Hepatocyte (in vitro differentiated cells): Measurements from ENCODE around the gene NIPAL4. TPM values are rescaled to one million over a fixed set of nuclear protein-coding genes. Genes with fewer than 3 reads are reported as not detected.

Source experiments
- DNase-seq: peaks from one replicate; pipeline ENCODE4 v3.0.0-alpha.2; 2016; ENCODE audit warnings: low spot score
- H2AFZ ChIP-seq: fragments of 200-600 bp; sonication (generic); 2 replicates; pipeline ENCODE4 v1.6.0; 2016; ENCODE audit warnings: antibody characterized with exemption, mild to moderate bottlenecking
- H3K27ac ChIP-seq: fragments of 200-600 bp; sonication (generic); 2 replicates; pipeline ENCODE4 v1.5.1; 2016; ENCODE audit warnings: mild to moderate bottlenecking
- H3K27me3 ChIP-seq: fragments of 200-600 bp; sonication (generic); 2 replicates; pipeline ENCODE4 v1.6.1; 2016
- H3K36me3 ChIP-seq: fragments of 200-600 bp; sonication (generic); replicated peaks from 2 replicates; pipeline ENCODE4 v1.5.1; 2016; ENCODE audit warnings: low read depth; ENCODE audit not compliant: insufficient read depth
- H3K4me1 ChIP-seq: fragments of 200-600 bp; sonication (generic); 2 replicates; pipeline ENCODE4 v1.5.1; 2016; ENCODE audit warnings: mild to moderate bottlenecking, moderate library complexity; ENCODE audit not compliant: insufficient read depth
- H3K4me2 ChIP-seq: fragments of 200-600 bp; sonication (generic); 2 replicates; pipeline ENCODE4 v1.6.0; 2016
- H3K4me3 ChIP-seq: fragments of 200-600 bp; sonication (generic); 2 replicates; pipeline ENCODE4 v1.5.1; 2016; ENCODE audit warnings: mild to moderate bottlenecking
- H3K79me2 ChIP-seq: fragments of 200-600 bp; sonication (generic); 2 replicates; pipeline ENCODE4 v1.6.0; 2017; ENCODE audit warnings: mild to moderate bottlenecking
- H3K9me2 ChIP-seq: fragments of 200-600 bp; sonication (generic); replicated peaks from 2 replicates; pipeline ENCODE4 v1.6.0; 2017; ENCODE audit warnings: mild to moderate bottlenecking; ENCODE audit not compliant: insufficient read depth
- H3K9me3 ChIP-seq: fragments of 200-600 bp; sonication (generic); 2 replicates; pipeline ENCODE4 v1.5.1; 2016; ENCODE audit warnings: low read depth, mild to moderate bottlenecking
- H4K20me1 ChIP-seq: fragments of 200-600 bp; sonication (generic); 2 replicates; pipeline ENCODE4 v1.6.0; 2016; ENCODE audit warnings: mild to moderate bottlenecking; ENCODE audit not compliant: insufficient read depth, poor library complexity, severe bottlenecking
- EZH2 ChIP-seq: fragments of 200-600 bp; sonication (generic); IDR thresholded peaks from 2 replicates; pipeline ENCODE4 v1.6.1; 2016; ENCODE audit warnings: antibody characterized with exemption, mild to moderate bottlenecking, borderline replicate concordance
- EZH2phosphoT487 ChIP-seq: fragments of 200-600 bp; sonication (generic); IDR thresholded peaks from one replicate; pipeline ENCODE4 v1.6.1; 2018; ENCODE audit warnings: antibody characterized with exemption, mild to moderate bottlenecking, low read depth, moderate library complexity; ENCODE audit not compliant: unreplicated experiment, severe bottlenecking
- WGBS: methylation state at CpG from one replicate; pipeline ENCODE4 v1.1.6; 2016; ENCODE audit warnings: low lambda C conversion rate; ENCODE audit errors: missing lambda C conversion rate; 5-methylcytosine and 5-hydroxymethylcytosine counted together
- polyA plus RNA-seq: library from polyadenylated mRNA; unstranded; fragments of >200 nt; fragmentation: Nextera tagmentation; extraction: Ambion mirVana; gene quantifications from 2 replicates; pipeline ENCODE4 v1.2.1, GENCODE V29; 2016
- total RNA-seq: library from RNA; depleted of rRNA; stranded (reverse); fragments of >200 nt; gene quantifications from 2 replicates; pipeline ENCODE4 v1.2.3, GENCODE V29; 2014
- TF ChIP-seq, protein P1 (sequence below): fragments of 200-600 bp; sonication (generic); IDR thresholded peaks from 2 replicates; pipeline ENCODE4 v1.5.1; 2016; ENCODE audit warnings: antibody characterized with exemption, mild to moderate bottlenecking; ENCODE audit not compliant: poor library complexity

NIPAL4 gene
- total and polyA plus RNA-seq, 2 experiments from 2014 or later = 0.17 to 0.37 TPM

DNA sequence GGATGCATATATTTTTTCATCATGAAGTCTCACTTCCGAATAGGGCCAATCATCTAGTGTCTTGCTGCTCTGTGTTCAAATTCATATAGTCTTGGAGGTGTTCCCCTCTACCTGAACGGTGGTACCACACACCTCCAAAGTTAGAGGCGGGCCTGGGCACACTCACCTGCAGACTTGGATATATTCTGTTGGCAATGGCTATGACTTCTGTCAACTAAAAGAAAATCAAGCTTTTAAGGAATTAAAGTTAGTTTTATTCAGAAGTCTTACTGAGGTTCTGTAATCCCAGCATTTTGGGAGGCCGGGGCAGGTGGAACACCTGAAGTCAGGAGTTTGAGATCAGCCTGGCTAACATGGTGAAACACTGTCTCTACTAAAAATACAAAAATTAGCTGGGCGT, 2.6 kb upstream of the NIPAL4 start:
- Histone ChIP-seq H3K27me3 (peaks cover 39% of the 10 kb centered on the region), H3K36me3 (no peaks in the 10 kb centered on the region), H3K4me1 (peaks cover 7% of the 10 kb centered on the region), H3K9me3 (no peaks in the 10 kb centered on the region), H4K20me1 (no peaks in the 10 kb centered on the region), H2AFZ (no peak overlapping the region), H3K4me3 (no peak overlapping the region), H3K27ac (no peak overlapping the region), H3K4me2 (no peak overlapping the region), H3K9me2 (no peaks in the 10 kb centered on the region), H3K79me2 (no peaks in the 10 kb centered on the region)
- TF ChIP-seq EZH2 = no peak
- TF ChIP-seq, protein P1, sequence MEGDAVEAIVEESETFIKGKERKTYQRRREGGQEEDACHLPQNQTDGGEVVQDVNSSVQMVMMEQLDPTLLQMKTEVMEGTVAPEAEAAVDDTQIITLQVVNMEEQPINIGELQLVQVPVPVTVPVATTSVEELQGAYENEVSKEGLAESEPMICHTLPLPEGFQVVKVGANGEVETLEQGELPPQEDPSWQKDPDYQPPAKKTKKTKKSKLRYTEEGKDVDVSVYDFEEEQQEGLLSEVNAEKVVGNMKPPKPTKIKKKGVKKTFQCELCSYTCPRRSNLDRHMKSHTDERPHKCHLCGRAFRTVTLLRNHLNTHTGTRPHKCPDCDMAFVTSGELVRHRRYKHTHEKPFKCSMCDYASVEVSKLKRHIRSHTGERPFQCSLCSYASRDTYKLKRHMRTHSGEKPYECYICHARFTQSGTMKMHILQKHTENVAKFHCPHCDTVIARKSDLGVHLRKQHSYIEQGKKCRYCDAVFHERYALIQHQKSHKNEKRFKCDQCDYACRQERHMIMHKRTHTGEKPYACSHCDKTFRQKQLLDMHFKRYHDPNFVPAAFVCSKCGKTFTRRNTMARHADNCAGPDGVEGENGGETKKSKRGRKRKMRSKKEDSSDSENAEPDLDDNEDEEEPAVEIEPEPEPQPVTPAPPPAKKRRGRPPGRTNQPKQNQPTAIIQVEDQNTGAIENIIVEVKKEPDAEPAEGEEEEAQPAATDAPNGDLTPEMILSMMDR = no peak
- TF ChIP-seq EZH2phosphoT487 = no peak
- 97% methylated on average over 5 of the region's 5 CpGs for WGBS
- no peak for DNase-seq

DNA sequence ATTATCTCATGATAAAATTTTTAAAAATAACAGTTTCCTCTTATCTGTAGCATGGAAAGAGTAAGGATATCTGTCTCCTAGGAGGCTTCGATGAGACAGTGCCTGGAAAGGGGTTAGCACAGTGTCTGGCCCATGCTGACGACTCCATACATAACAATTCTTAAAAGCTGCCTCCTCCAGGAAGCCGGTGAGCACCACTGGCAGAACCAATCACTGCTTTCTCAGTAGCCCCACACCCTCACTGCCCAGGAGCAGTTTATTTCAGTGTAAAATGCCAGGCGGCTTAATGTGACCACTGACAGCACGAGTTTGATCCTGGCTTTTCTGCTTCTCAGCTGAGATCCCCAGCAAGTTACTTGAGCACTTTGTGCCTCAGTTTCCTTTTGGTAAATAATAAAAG, 1.2 kb upstream of the NIPAL4 start:
- H4K20me1 ChIP-seq = no peaks in the 10 kb centered on the region
- no peak overlapping the region for H3K4me2 ChIP-seq
- H3K79me2 ChIP-seq = no peaks in the 10 kb centered on the region
- H3K27ac ChIP-seq = no peak overlapping the region
- no peak overlapping the region for H2AFZ ChIP-seq
- peaks cover 39% of the 10 kb centered on the region for H3K27me3 ChIP-seq
- DNase-seq = no peak
- WGBS = 74% methylated on average over 5 of the region's 5 CpGs
- H3K9me2 ChIP-seq = no peaks in the 10 kb centered on the region
- H3K9me3 ChIP-seq = no peaks in the 10 kb centered on the region
- H3K4me3 ChIP-seq = no peak overlapping the region
- TF ChIP-seq EZH2phosphoT487 (no peak), EZH2 (no peak)
- TF ChIP-seq, protein P1 = no peak
- H3K4me1 ChIP-seq = peaks cover 7% of the 10 kb centered on the region
- H3K36me3 ChIP-seq = no peaks in the 10 kb centered on the region

DNA sequence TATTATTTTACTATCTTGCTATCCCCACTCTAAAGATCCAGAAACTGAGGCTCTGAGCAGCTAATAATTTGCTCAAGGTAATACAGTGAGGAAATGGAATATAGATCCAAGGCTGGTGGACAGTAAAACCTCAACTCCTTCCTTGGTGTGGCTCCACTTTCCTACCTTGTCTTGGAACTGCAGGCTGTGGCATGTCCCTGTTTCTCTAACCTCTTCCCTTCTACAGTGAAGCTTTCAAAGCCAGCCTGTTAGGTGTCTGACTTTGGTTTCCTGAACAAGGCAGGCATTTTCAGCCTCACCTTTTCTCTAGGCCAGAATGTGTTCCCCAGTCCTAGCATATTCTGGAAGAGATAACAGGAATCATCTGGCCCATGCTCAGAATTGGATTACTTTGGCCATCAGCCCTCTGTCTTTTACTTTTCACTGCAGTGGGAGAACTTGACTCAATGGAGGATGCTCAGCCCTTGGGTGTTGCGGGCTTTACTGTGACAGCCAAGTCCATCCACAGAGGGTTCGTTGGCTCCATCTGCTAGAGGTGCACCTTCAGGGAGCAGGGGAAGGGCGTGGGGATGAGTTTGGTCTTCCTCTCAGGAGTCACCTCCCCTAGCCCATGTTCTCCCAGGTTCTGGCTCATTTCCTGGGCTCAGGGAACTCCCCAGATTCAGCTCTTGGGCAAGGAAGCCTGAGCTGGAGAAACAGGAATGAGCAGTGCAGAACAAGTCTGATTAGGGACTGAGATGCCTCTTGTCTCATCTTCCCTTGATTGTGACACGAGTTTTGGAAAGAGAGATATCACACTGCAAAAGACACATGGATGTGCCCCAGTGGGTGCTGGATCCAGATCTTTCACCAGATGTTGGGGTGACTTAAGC, 1.1 kb downstream of the NIPAL4 start:
- no peaks in the 10 kb centered on the region for H3K9me2 ChIP-seq
- no peak overlapping the region for H2AFZ ChIP-seq
- 92% methylated on average over 4 of the region's 4 CpGs for WGBS
- no peak for DNase-seq
- TF ChIP-seq EZH2 = no peak
- H3K9me3 ChIP-seq = no peaks in the 10 kb centered on the region
- peaks cover 39% of the 10 kb centered on the region for H3K27me3 ChIP-seq
- no peaks in the 10 kb centered on the region for H3K79me2 ChIP-seq
- H4K20me1 ChIP-seq = no peaks in the 10 kb centered on the region
- no peak overlapping the region for H3K4me3 ChIP-seq
- H3K36me3 ChIP-seq = no peaks in the 10 kb centered on the region
- no peak overlapping the region for H3K4me2 ChIP-seq
- no peak overlapping the region for H3K27ac ChIP-seq
- peaks cover 7% of the 10 kb centered on the region for H3K4me1 ChIP-seq

DNA sequence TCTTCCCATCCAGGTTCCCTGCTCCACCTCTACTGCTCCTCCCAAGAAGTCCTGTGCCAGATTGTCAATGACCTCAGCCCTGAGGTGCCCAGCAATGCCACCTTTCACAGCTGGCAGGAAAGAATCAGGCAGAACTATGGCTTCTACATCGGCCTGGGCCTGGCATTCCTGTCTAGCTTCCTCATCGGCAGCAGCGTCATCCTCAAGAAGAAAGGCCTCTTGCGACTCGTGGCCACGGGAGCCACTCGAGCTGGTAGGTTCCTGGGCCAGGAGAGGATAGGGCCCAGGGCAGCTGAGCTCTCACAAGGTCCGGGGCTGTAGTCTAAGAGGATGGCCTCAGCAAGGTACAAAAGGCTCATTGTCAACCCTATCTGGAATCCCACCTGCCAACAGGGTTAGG, 3.1 kb downstream of the NIPAL4 start:
- Histone ChIP-seq H3K9me3 (no peaks in the 10 kb centered on the region), H3K79me2 (no peaks in the 10 kb centered on the region), H3K4me3 (no peak overlapping the region), H3K4me1 (peaks cover 7% of the 10 kb centered on the region), H3K4me2 (no peak overlapping the region), H4K20me1 (no peaks in the 10 kb centered on the region), H3K27me3 (peaks cover 39% of the 10 kb centered on the region), H3K9me2 (no peaks in the 10 kb centered on the region), H2AFZ (no peak overlapping the region), H3K36me3 (no peaks in the 10 kb centered on the region), H3K27ac (no peak overlapping the region)
- WGBS = 92% methylated on average over 8 of the region's 8 CpGs
- DNase-seq = no peak
- TF ChIP-seq EZH2 (no peak), EZH2phosphoT487 (no peak)
- TF ChIP-seq, protein P1 = no peak
